Heart left ventricle (tissue), 16 donors: ENCODE data around the gene LASP1. TPM values are rescaled to one million over a fixed set of nuclear protein-coding genes. Genes with fewer than 3 reads are reported as not detected.

Experiments used
- ATAC-seq, 4 donors: fragments of 200-7000 bp; cut with Tn5 transposase; one replicate each; pipeline ENCODE4 v1.9.1; 2020 to 2022; ENCODE audit warnings: moderate library complexity in 4 of 4, mild to moderate bottlenecking in 3 of 4, moderate number of reproducible peaks in 1 of 4
- DNase-seq, 5 donors: peaks; one replicate each; pipeline ENCODE4 v3.0.0-alpha.2; 2020
- H3K27ac ChIP-seq, 12 donors: fragments of 200-600 bp; sonication (generic) in 4 of 12; one replicate each; pipeline versions ENCODE4 v1.5.0 to v1.8.0; 2016 to 2022; ENCODE audit warnings: mild to moderate bottlenecking in 2 of 12
- H3K27me3 ChIP-seq, 9 donors: fragments of 200-600 bp; sonication (generic) in 2 of 9; one replicate each; pipeline versions ENCODE4 v1.5.1 to v1.8.0; 2016 to 2022; ENCODE audit warnings: mild to moderate bottlenecking in 3 of 9
- H3K36me3 ChIP-seq, 9 donors: fragments of 200-600 bp; sonication (generic) in 2 of 9; one replicate each; pipeline versions ENCODE4 v1.5.0 to v1.8.0; 2018 to 2022; ENCODE audit warnings: mild to moderate bottlenecking in 2 of 9
- H3K4me1 ChIP-seq, 12 donors: fragments of 200-600 bp; sonication (generic) in 4 of 12; one replicate each; pipeline versions ENCODE4 v1.5.0 to v1.8.0; 2016 to 2022; ENCODE audit warnings: mild to moderate bottlenecking in 3 of 12
- H3K4me3 ChIP-seq, 12 donors: fragments of 200-600 bp; sonication (generic) in 4 of 12; one replicate each; pipeline versions ENCODE4 v1.5.0 to v1.8.0; 2017 to 2022; ENCODE audit warnings: mild to moderate bottlenecking in 9 of 12, moderate library complexity in 4 of 12
- H3K9me3 ChIP-seq, 12 donors: fragments of 200-600 bp; sonication (generic) in 4 of 12; one replicate each; pipeline versions ENCODE4 v1.5.0 to v1.8.0; 2016 to 2022; ENCODE audit warnings: mild to moderate bottlenecking in 1 of 12
- POLR2A ChIP-seq, 2 donors: fragments of 450-650 bp; IDR thresholded peaks; one replicate each; pipeline ENCODE4 v1.6.1; 2017; ENCODE audit warnings: antibody characterized with exemption in 2 of 2, mild to moderate bottlenecking in 2 of 2, moderate library complexity in 2 of 2
- WGBS, 4 donors: extraction: QIAGEN DNeasy Blood & Tissue Kit in 2 of 4; methylation state at CpG; one replicate each; pipeline versions ENCODE4 v1.1.5 to v1.1.7; 2013 to 2018; 5-methylcytosine and 5-hydroxymethylcytosine counted together
- intact Hi-C, 10 donors: fragments of 100-400 bp; cut with DNase I; formaldehyde crosslinking; loops; one replicate each; pipeline versions ENCODE4 v1.11.1 to v1.14.2; 2022
- polyA plus RNA-seq, 2 donors: library from polyadenylated mRNA; stranded (reverse); fragments of 200-250 nt; gene quantifications; one replicate each; pipeline ENCODE4 v1.2.3, GENCODE V29; 2013
- total RNA-seq, 9 donors: library from RNA; depleted of rRNA in 2 of 9; stranded (reverse); fragments of >200 nt in 2 of 9; fragmentation: NEBNext Ultra II Directional in 3 of 9; extraction: Animal tissue kit (Norgen Biotek cat#: 25700) in 3 of 9; gene quantifications; one replicate each; pipeline versions ENCODE4 v1.1.0 to v1.2.4, GENCODE V29; 2016 to 2023
- TF ChIP-seq, protein P1 (sequence below), 12 donors: fragments of 200-600 bp; sonication (generic) in 4 of 12; IDR thresholded peaks; one replicate each; pipeline versions ENCODE4 v1.5.0 to v1.8.0; 2018 to 2022; ENCODE audit warnings: antibody characterized with exemption in 12 of 12, mild to moderate bottlenecking in 5 of 12
- donor health status: ischemic (EF 13 %, LVEDD 7.1; RV severe dilation, severe dysfunction).
- donor health status: healthy with polysubstance abuse.
- donor health status: DM: no; HTN: yes; CAD: no.
- donor health status: DM: no; HTN: no; CAD: no.
- donor health status: ischemic (EF 25% LVEDD 6.9; RV normal size, moderate dysfunction).
- donor health status: ischemic (EF 25% LVEDD 5.7; RV mildly dilated, moderate dysfunction).
- donor health status: healthy.
- donor health status: DM: yes; HTN: yes; CAD: no.
- donor health status: ischemic (EF 35%, LVEDD 5.7; RV mildly dilated, moderate dysfunction).
- donor health status: nonischemic (EF 11% LVEDD 7.7; RV severe dilation, severe dysfunction).
- donor health status: DM: yes; HTN: yes; CAD: no.
- donor health status: PGD.
- donor health status: ischemic (EF 29% LVEDD 5.4; RV normal size, mild dysfunction).
- donor health status: nonischemic (EF 23%, LVEDD 6.1; RV moderate dilation, normal function).

Gene LASP1
- total and polyA plus RNA-seq, 11 donors: 18.2 to 88.2 (median 26.7) TPM

DNA sequence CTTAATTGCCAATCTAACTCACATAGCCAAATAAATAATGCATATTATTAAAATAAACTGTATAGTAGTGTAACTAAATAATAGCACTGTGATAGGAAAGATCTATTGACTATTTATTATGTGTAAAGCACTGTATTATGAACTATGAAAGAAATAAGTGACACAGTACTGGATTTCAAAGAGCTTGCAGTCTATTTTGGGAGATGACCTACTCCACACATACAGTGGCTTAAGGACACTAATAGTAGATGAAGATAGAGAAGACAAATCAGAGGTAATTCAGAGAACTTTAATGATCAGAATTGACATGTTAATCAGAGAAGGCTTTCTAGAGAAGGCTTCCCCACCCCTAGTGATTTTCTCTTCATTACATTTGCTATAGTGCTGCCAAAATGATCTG, 70.1 kb downstream of the LASP1 start:
- Histone ChIP-seq H3K27ac (no peak overlapping the region), H3K9me3 (no peaks in the 10 kb centered on the region), H3K4me1 (peaks cover 0 to 7% (median 0%) of the 10 kb centered on the region in 12 donors), H3K36me3 (no peaks in the 10 kb centered on the region), H3K27me3 (no peaks in the 10 kb centered on the region), H3K4me3 (no peak overlapping the region)
- intact Hi-C loops: no loop called here
- DNase-seq (no peak), ATAC-seq (peak in 2 of 4 donors; percentile 49 to 64)
- TF ChIP-seq POLR2A (IDR thresholded peaks at IDR 0.05): no peak
- TF ChIP-seq, protein P1, sequence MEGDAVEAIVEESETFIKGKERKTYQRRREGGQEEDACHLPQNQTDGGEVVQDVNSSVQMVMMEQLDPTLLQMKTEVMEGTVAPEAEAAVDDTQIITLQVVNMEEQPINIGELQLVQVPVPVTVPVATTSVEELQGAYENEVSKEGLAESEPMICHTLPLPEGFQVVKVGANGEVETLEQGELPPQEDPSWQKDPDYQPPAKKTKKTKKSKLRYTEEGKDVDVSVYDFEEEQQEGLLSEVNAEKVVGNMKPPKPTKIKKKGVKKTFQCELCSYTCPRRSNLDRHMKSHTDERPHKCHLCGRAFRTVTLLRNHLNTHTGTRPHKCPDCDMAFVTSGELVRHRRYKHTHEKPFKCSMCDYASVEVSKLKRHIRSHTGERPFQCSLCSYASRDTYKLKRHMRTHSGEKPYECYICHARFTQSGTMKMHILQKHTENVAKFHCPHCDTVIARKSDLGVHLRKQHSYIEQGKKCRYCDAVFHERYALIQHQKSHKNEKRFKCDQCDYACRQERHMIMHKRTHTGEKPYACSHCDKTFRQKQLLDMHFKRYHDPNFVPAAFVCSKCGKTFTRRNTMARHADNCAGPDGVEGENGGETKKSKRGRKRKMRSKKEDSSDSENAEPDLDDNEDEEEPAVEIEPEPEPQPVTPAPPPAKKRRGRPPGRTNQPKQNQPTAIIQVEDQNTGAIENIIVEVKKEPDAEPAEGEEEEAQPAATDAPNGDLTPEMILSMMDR (IDR thresholded peaks at IDR 0.05): no peak

DNA sequence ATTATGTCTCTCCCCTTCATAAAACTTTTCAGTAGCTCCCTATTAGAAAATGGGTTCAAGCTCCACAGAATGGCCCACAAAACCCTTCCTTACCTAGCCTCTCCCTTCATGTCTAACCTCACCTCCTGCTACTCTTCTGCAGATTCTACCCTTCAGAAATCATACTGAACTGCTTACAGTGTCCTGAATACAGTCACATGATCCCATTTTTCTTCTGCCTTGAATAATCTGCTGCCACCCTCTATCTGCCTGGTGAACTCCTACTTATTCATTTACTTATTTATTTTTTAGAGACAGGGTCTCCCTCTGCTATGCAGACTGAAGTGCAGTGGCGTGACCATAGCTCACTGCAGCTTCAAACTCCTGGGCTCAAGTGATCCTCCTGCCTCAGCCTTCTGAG, 70.5 kb downstream of the LASP1 start:
- TF ChIP-seq, protein P1 (IDR thresholded peaks at IDR 0.05): no peak
- TF ChIP-seq POLR2A (IDR thresholded peaks at IDR 0.05): no peak
- Histone ChIP-seq H3K27ac (no peak overlapping the region), H3K27me3 (no peaks in the 10 kb centered on the region), H3K36me3 (no peaks in the 10 kb centered on the region), H3K9me3 (no peaks in the 10 kb centered on the region), H3K4me3 (no peak overlapping the region), H3K4me1 (peaks cover 0 to 7% (median 0%) of the 10 kb centered on the region in 12 donors)
- 91 to 96% (median 94%) methylated on average over 1 of the region's 1 CpG for WGBS, 4 donors
- intact Hi-C loops: no loop called here
- ATAC-seq (no peak), DNase-seq (no peak)

- TF ChIP-seq POLR2A (IDR thresholded peaks at IDR 0.05): no peak
- TF ChIP-seq, protein P1 (IDR thresholded peaks at IDR 0.05): no peak
- no peak overlapping the region for H3K27ac ChIP-seq
- intact Hi-C loops: no loop called here
- WGBS, 4 donors: 61 to 78% (median 72%) methylated on average over 4 of the region's 4 CpGs
- no peaks in the 10 kb centered on the region for H3K9me3 ChIP-seq
- DNase-seq (no peak), ATAC-seq (no peak)
- H3K4me1 ChIP-seq: peaks cover 0 to 7% (median 0%) of the 10 kb centered on the region in 12 donors
- no peaks in the 10 kb centered on the region for H3K27me3 ChIP-seq
- no peaks in the 10 kb centered on the region for H3K36me3 ChIP-seq
- no peak overlapping the region for H3K4me3 ChIP-seq
Measured at GRCh38 chr17:38942696-38943334, 73.0 kb downstream of the LASP1 start.

DNA sequence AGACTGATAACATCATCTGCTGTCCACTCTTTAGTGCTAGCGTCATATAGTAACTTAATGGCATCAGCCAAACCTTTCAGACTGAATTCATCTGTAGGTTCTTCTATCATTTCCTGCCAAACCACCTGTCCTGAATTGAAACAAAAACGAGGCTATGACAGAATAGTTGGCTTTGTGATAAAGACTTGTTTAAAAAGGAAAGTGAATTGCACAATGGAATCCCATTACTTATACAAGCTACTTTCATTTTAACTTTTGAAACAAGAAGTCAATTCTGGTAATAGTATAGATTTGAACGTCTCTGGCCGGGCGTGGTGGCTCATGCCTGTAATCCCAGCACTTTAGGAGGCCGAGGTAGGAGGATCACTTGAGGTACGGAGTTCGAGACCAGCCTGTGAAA, 73.7 kb downstream of the LASP1 start:
- no peaks in the 10 kb centered on the region for H3K27me3 ChIP-seq
- ATAC-seq: no peak
- H3K36me3 ChIP-seq: no peaks in the 10 kb centered on the region
- no peaks in the 10 kb centered on the region for H3K9me3 ChIP-seq
- H3K4me3 ChIP-seq: no peak overlapping the region
- no peak for DNase-seq
- WGBS, 4 donors: 68 to 79% (median 75%) methylated on average over 8 of the region's 8 CpGs
- no peak overlapping the region for H3K27ac ChIP-seq
- H3K4me1 ChIP-seq: peaks cover 0 to 7% (median 0%) of the 10 kb centered on the region in 12 donors
- intact Hi-C loops: no loop called here
- no peak for TF ChIP-seq POLR2A (IDR thresholded peaks at IDR 0.05)
- TF ChIP-seq, protein P1 (IDR thresholded peaks at IDR 0.05): no peak
